Thymus (tissue), 11 donors: Measurements from ENCODE around the gene SIL1. TPM values are rescaled to one million over a fixed set of nuclear protein-coding genes. Genes with fewer than 3 reads are reported as not detected.
"Not testable (repeated sequence)": the region's sequence is repeated elsewhere in the genome, so short reads cannot be mapped to it uniquely, and the experiment has no call there.

Experiments used
- DNase-seq, 9 donors: peaks; one replicate each; pipeline ENCODE4 v3.0.0-alpha.2; 2013; ENCODE audit warnings: low spot score in 9 of 9, low read depth in 6 of 9, missing footprints in 1 of 9
- H3K27ac ChIP-seq, 2 donors: one replicate each; pipeline ENCODE4 v1.5.1; 2013; ENCODE audit warnings: control low read depth in 1 of 2, low read depth in 1 of 2, low read length in 1 of 2, mild to moderate bottlenecking in 1 of 2, moderate library complexity in 1 of 2
- H3K27me3 ChIP-seq, 2 donors: one replicate each; pipeline ENCODE4 v1.5.1; 2013; ENCODE audit warnings: low read length in 1 of 2; ENCODE audit not compliant: control insufficient read depth in 2 of 2, insufficient read depth in 1 of 2
- H3K36me3 ChIP-seq, 2 donors: one replicate each; pipeline ENCODE4 v1.5.1; 2013; ENCODE audit warnings: low read length in 1 of 2, mild to moderate bottlenecking in 1 of 2, moderate library complexity in 1 of 2; ENCODE audit not compliant: control insufficient read depth in 2 of 2, insufficient read depth in 2 of 2
- H3K4me1 ChIP-seq, 2 donors: one replicate each; pipeline ENCODE4 v1.5.1; 2013; ENCODE audit warnings: low read length in 2 of 2; ENCODE audit not compliant: control insufficient read depth in 2 of 2, insufficient read depth in 2 of 2
- H3K4me3 ChIP-seq, 2 donors: one replicate each; pipeline ENCODE4 v1.5.1; 2013; ENCODE audit warnings: low read length in 2 of 2, control low read depth in 1 of 2, mild to moderate bottlenecking in 1 of 2
- H3K9me3 ChIP-seq, 2 donors: one replicate each; pipeline ENCODE4 v1.5.1; 2013; ENCODE audit warnings: low read length in 1 of 2, mild to moderate bottlenecking in 1 of 2; ENCODE audit not compliant: control insufficient read depth in 2 of 2, insufficient read depth in 1 of 2
- WGBS: extraction: QIAGEN DNeasy Blood & Tissue Kit; methylation state at CpG from one replicate; pipeline ENCODE4 v1.1.7; 2013; 5-methylcytosine and 5-hydroxymethylcytosine counted together
- polyA plus RNA-seq: library from polyadenylated mRNA; stranded (reverse); fragments of 200-250 nt; gene quantifications from one replicate; pipeline ENCODE4 v1.2.3, GENCODE V29; 2013
- total RNA-seq: library from RNA; stranded (reverse); fragments of 120-200 nt; gene quantifications from one replicate; pipeline ENCODE4 v1.2.4, GENCODE V29; 2013
- donor health status: healthy.

The SIL1 gene
- total and polyA plus RNA-seq, 2 donors: 17.0 to 30.2 TPM

- Histone ChIP-seq H3K27me3 (no peaks in the 10 kb centered on the region), H3K27ac (no peak overlapping the region), H3K36me3 (no peaks in the 10 kb centered on the region), H3K9me3 (no peaks in the 10 kb centered on the region), H3K4me1 (no peaks in the 10 kb centered on the region), H3K4me3 (no peak overlapping the region)
- 96% methylated on average over 4 of the region's 4 CpGs for WGBS
- no peak for DNase-seq
Measured at GRCh38 chr5:139014726-139015125, 183.4 kb downstream of the SIL1 start.

- Histone ChIP-seq H3K27ac (no peak overlapping the region), H3K9me3 (no peaks in the 10 kb centered on the region), H3K4me1 (no peaks in the 10 kb centered on the region), H3K4me3 (no peak overlapping the region), H3K27me3 (no peaks in the 10 kb centered on the region), H3K36me3 (no peaks in the 10 kb centered on the region)
- DNase-seq: no peak
- whole genome bisulfite sequencing: 99% methylated on average over 4 of the region's 4 CpGs
Measured at GRCh38 chr5:139012176-139012575, 186.0 kb downstream of the SIL1 start.

- not testable (repeated sequence) for H3K36me3 ChIP-seq, H3K27ac ChIP-seq
- 66% methylated on average over 16 of the region's 25 CpGs for WGBS
Measured at GRCh38 chr5:139011156-139011555, 187.0 kb downstream of the SIL1 start.

GRCh38 chr5:139004374-139005307 lies 193.5 kb downstream of the SIL1 start:
- Histone ChIP-seq H3K9me3 (no peaks in the 10 kb centered on the region), H3K4me1 (no peaks in the 10 kb centered on the region), H3K36me3 (no peaks in the 10 kb centered on the region), H3K27ac (no peak overlapping the region), H3K27me3 (no peaks in the 10 kb centered on the region), H3K4me3 (no peak overlapping the region)
- 96% methylated on average over 3 of the region's 3 CpGs for WGBS
- DNase-seq: no peak

More at GRCh38 chr5:139011156-139011555, 187.0 kb downstream of the SIL1 start:
- not testable (repeated sequence) for H3K9me3 ChIP-seq, H3K4me3 ChIP-seq, H3K4me1 ChIP-seq, DNase-seq, H3K27me3 ChIP-seq

GRCh38 chr5:138999674-139000073 lies 198.5 kb downstream of the SIL1 start:
- H3K27ac ChIP-seq: no peak overlapping the region
- H3K27me3 ChIP-seq: no peaks in the 10 kb centered on the region
- 99% methylated on average over 1 of the region's 1 CpG for WGBS
- H3K4me3 ChIP-seq: no peak overlapping the region
- H3K36me3 ChIP-seq: no peaks in the 10 kb centered on the region
- no peaks in the 10 kb centered on the region for H3K4me1 ChIP-seq
- no peak for DNase-seq
- peaks cover 0 to 3% of the 10 kb centered on the region in 2 donors for H3K9me3 ChIP-seq

- no peaks in the 10 kb centered on the region for H3K27me3 ChIP-seq
- peaks cover 0 to 3% of the 10 kb centered on the region in 2 donors for H3K9me3 ChIP-seq
- no peaks in the 10 kb centered on the region for H3K4me1 ChIP-seq
- no peaks in the 10 kb centered on the region for H3K36me3 ChIP-seq
- no peak overlapping the region for H3K27ac ChIP-seq
- no peak for DNase-seq
- WGBS: 100% methylated on average over 1 of the region's 1 CpG
- H3K4me3 ChIP-seq: no peak overlapping the region
Measured at GRCh38 chr5:138998521-138998920, 199.6 kb downstream of the SIL1 start.

- Histone ChIP-seq H3K4me3 (no peak overlapping the region), H3K27me3 (no peaks in the 10 kb centered on the region), H3K4me1 (no peaks in the 10 kb centered on the region), H3K27ac (no peak overlapping the region), H3K9me3 (peaks cover 0 to 3% of the 10 kb centered on the region in 2 donors), H3K36me3 (no peaks in the 10 kb centered on the region)
- no peak for DNase-seq
- whole genome bisulfite sequencing: 97% methylated on average over 1 of the region's 1 CpG
Measured at GRCh38 chr5:138996120-138996519, 202.0 kb downstream of the SIL1 start.

- H3K36me3 ChIP-seq: no peaks in the 10 kb centered on the region
- DNase-seq: no peak
- H3K27ac ChIP-seq: no peak overlapping the region
- WGBS: 99% methylated on average over 4 of the region's 4 CpGs
- H3K9me3 ChIP-seq: no peaks in the 10 kb centered on the region
- no peaks in the 10 kb centered on the region for H3K27me3 ChIP-seq
- no peak overlapping the region for H3K4me3 ChIP-seq
- no peaks in the 10 kb centered on the region for H3K4me1 ChIP-seq
Measured at GRCh38 chr5:138990986-138991590, 207.1 kb downstream of the SIL1 start.

- H3K36me3 ChIP-seq: no peaks in the 10 kb centered on the region
- DNase-seq: no peak
- WGBS: 98% methylated on average over 6 of the region's 6 CpGs
Measured at GRCh38 chr5:138989720-138990119, 208.4 kb downstream of the SIL1 start.

More at GRCh38 chr5:138989720-138990119, 208.4 kb downstream of the SIL1 start:
- Histone ChIP-seq H3K4me3 (no peak overlapping the region), H3K27me3 (no peaks in the 10 kb centered on the region), H3K9me3 (no peaks in the 10 kb centered on the region), H3K4me1 (peaks cover 0 to 4% of the 10 kb centered on the region in 2 donors), H3K27ac (no peak overlapping the region)
